T-helper 1 cell treated with Interleukin-12 subunit alpha and Interleukin-12 subunit beta and Interleukin-4 antibody, amounts not matched to agents 30 μg/mL and 1 μg/mL, for 36 hours (primary cell): Measurements from ENCODE around the gene DMRT3.
A peak's percentile ranks its signal among the peaks of the same experiment; 100 is the strongest.

Source experiments
- H3K27ac Mint-ChIP-seq: one replicate; pipeline ENCODE4 v1.8.0; 2021; ENCODE audit warnings: mild to moderate bottlenecking, mixed read lengths
- H3K27me3 Mint-ChIP-seq: one replicate; pipeline ENCODE4 v1.8.0; 2021; ENCODE audit warnings: low read depth, mixed read lengths
- H3K36me3 Mint-ChIP-seq: one replicate; pipeline ENCODE4 v1.8.0; 2021; ENCODE audit warnings: low read depth, mixed read lengths
- H3K4me1 Mint-ChIP-seq: one replicate; pipeline ENCODE4 v1.8.0; 2021; ENCODE audit warnings: low read depth, mixed read lengths
- H3K4me3 Mint-ChIP-seq: one replicate; pipeline ENCODE4 v1.8.0; 2021; ENCODE audit warnings: mild to moderate bottlenecking, moderate library complexity, mixed read lengths
- H3K9me3 Mint-ChIP-seq: one replicate; pipeline ENCODE4 v1.8.0; 2021; ENCODE audit warnings: mixed read lengths

DMRT3 gene

DNA sequence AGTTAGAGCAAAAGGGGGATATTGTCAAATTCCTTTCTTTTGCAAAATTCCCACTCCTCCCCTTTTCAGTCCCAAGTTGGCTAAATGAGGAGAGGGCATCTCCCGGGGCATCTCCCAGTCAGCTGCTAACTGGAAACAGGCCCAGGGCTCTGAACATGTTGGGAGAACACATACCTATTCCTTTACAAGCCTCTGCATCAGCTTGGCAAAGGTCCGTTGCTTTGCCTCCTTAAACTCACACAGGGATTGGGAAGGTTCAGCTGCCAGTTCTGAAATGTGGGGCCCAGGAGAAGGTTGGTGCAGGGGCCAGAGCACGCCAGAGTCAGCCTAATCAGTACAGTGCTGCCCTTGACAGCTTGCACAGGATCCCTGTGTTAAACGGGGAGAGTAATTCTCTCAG, 11.0 kb upstream of the DMRT3 start:
- H3K36me3 Mint-ChIP-seq = no peaks in the 10 kb centered on the region
- peaks cover 87% of the 10 kb centered on the region for H3K27me3 Mint-ChIP-seq
- H3K4me1 Mint-ChIP-seq = no peaks in the 10 kb centered on the region
- H3K4me3 Mint-ChIP-seq = no peak overlapping the region
- no peaks in the 10 kb centered on the region for H3K9me3 Mint-ChIP-seq
- H3K27ac Mint-ChIP-seq = no peak overlapping the region

DNA sequence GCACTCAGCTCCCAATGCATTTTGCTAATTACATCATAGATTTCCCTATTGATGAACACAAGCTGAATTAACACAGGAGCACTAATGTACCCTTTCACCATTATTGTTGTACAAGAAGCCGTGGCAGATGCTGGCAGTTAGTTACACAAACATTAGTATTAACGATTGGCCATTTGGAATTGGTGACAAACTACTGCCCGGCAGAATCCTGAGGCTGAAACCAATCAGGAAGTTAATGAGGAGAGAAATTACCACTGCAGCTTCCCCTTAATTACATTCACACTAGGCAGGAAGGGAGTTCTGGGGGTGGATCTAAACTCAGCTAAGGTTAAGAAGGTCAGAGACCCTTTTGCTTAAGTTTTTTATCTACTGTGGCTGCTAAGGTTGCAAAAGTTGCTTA, 9.6 kb upstream of the DMRT3 start:
- Mint-ChIP-seq H3K4me3 (no peak overlapping the region), H3K27me3 (peaks cover 86% of the 10 kb centered on the region), H3K27ac (no peak overlapping the region), H3K4me1 (no peaks in the 10 kb centered on the region), H3K9me3 (no peaks in the 10 kb centered on the region), H3K36me3 (no peaks in the 10 kb centered on the region)

DNA sequence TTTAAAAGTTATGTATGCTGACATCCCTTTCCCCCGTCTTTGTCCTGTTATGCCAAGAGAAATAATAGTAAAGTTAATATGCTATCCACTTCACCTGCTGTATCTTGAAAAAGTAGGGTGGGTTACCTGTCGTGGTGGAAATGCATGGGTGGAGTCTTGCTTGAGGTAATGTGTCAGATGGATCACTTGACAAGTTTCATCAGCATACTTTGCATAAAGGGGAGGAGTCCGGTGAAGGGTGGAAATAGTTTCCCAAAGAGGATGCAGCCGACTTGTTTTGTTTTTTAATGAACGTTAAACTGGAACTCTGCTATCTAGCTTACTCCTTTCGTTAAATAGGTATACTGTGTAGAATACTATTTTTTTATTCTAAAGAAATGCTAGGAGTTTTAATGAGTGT, 9.0 kb upstream of the DMRT3 start:
- no peak overlapping the region for H3K27ac Mint-ChIP-seq
- H3K27me3 Mint-ChIP-seq = peaks cover 85% of the 10 kb centered on the region
- no peaks in the 10 kb centered on the region for H3K9me3 Mint-ChIP-seq
- no peaks in the 10 kb centered on the region for H3K4me1 Mint-ChIP-seq
- no peak overlapping the region for H3K4me3 Mint-ChIP-seq
- H3K36me3 Mint-ChIP-seq = no peaks in the 10 kb centered on the region

- Mint-ChIP-seq H3K27me3 (peaks cover 86% of the 10 kb centered on the region), H3K27ac (no peak overlapping the region)
These were observed 8.4 kb upstream of the DMRT3 start for GRCh38 chr9:967903-968641.

DNA sequence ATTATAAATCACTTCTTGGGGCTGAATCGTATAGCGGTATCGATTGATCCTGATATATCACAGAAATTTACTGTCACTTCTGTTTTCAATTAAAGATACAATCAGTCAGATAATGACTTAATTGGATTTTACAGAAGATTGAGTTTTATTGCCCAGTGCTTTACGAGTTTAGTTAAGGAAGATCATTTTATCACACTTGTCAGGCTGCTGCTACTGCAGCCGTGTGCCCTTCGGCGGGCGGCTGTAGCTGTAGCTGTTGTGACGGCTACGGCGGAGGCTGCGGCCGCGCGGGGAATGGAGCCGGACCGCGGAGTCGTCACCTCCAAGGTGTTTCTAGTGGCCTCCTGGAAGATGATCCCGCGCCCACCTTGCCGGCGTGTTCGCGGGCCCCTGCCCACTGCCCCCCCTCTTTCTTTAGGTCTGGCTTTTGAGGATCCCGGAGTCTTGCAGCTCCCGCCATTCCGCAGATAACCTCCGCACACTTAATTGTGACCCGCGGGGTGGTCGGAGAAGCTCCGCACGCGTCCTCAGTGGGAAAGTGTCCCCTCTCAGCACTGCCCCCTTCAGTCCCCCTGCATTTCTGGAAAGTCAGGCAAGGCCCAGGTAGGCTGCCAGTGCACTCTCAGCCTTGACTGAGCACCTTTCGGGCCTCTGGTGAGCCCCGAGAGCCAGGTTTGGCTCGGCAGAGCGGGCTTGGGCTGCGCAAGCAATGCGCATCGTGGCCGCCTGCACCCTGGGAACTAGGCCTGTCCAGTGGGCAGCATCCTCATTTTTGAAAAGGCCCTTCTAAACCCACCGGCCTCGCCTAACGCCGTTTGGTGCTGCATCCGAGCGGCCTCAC, 6.9 kb upstream of the DMRT3 start:
- peak overlapping the region; percentile 50 for H3K27ac Mint-ChIP-seq
- no peaks in the 10 kb centered on the region for H3K4me1 Mint-ChIP-seq
- peaks cover 91% of the 10 kb centered on the region for H3K27me3 Mint-ChIP-seq
- no peaks in the 10 kb centered on the region for H3K9me3 Mint-ChIP-seq
- no peak overlapping the region for H3K4me3 Mint-ChIP-seq
- no peaks in the 10 kb centered on the region for H3K36me3 Mint-ChIP-seq

More at GRCh38 chr9:967903-968641, 8.4 kb upstream of the DMRT3 start:
- no peak overlapping the region for H3K4me3 Mint-ChIP-seq
- H3K4me1 Mint-ChIP-seq = no peaks in the 10 kb centered on the region
- no peaks in the 10 kb centered on the region for H3K9me3 Mint-ChIP-seq
- H3K36me3 Mint-ChIP-seq = no peaks in the 10 kb centered on the region

DNA sequence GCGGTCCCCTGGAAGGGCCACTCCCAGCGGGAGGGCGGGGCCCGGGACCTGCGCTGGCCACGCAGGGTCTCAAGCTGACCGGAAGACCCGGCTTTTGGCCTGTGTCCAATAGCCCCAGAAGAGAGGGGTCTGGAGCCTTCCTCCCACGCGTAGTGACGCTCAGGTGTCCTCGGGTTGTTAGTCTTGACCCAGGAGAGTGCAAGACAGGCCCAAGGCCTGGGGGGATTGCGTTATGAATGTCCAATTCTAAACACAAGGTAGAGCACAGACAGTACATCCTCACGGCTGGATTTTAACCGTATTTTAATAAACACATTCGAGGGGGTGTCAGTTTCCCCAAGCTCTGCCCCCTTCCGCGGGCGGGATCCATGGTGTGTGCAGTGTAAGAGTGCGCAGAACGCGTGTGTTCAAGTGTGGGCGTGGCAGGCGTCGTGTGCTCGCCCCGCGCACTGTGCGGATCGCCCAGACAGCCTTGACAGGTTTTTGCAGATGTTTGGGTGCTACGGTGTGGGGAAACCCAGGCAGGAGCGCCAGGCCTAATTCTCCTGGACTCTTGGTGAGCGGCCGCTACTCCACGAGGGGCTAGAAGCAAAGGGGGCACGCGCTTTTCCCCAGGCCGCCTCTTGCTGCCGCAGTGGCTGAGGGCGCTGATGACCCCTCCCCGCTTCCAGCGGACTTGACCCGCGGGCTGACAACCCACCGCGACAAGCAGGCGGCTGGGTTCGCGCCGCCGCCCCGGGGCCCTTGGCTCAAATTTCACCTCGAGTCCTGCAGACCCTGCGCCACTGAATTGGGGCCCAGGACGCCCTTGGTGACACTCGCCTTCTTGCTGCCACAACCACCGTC, 6.1 kb upstream of the DMRT3 start:
- peaks cover 93% of the 10 kb centered on the region for H3K27me3 Mint-ChIP-seq
- peak overlapping the region; percentile 68 for H3K27ac Mint-ChIP-seq
- H3K4me1 Mint-ChIP-seq = no peaks in the 10 kb centered on the region
- H3K36me3 Mint-ChIP-seq = no peaks in the 10 kb centered on the region
- H3K4me3 Mint-ChIP-seq = no peak overlapping the region
- no peaks in the 10 kb centered on the region for H3K9me3 Mint-ChIP-seq

DNA sequence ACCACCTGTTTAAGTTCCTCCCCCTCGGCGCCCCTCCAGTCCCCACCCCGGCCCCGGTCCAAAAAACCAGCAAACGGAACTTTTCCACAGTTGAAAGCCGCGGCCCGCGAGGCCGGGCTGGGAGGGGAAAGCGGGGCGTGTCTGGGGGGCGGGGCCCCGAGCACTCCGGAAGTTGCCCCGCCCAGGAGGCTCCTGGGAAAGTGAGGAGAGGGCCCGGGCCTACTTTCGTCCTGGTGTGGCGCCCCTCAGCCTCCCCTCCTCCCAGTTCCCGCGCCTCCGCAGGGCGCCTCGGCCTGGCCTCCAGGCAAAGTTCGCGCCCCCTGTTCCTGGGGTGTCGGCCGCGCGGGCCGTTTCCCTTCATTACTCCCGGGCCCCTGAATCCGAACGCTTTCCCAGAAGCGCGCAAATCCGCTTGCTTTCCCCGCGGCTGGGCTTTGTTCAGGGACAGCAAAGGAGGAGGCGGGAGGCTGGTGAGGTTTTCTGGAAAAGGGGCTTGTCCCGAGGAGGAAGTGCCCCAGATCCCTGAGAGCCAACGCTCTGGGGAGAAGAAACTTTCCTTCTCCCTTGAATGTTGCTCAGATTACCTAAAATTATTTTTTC, 4.5 kb upstream of the DMRT3 start:
- H3K4me1 Mint-ChIP-seq = no peaks in the 10 kb centered on the region
- no peak overlapping the region for H3K27ac Mint-ChIP-seq
- peaks cover 87% of the 10 kb centered on the region for H3K27me3 Mint-ChIP-seq
- no peaks in the 10 kb centered on the region for H3K9me3 Mint-ChIP-seq
- no peaks in the 10 kb centered on the region for H3K36me3 Mint-ChIP-seq
- no peak overlapping the region for H3K4me3 Mint-ChIP-seq

DNA sequence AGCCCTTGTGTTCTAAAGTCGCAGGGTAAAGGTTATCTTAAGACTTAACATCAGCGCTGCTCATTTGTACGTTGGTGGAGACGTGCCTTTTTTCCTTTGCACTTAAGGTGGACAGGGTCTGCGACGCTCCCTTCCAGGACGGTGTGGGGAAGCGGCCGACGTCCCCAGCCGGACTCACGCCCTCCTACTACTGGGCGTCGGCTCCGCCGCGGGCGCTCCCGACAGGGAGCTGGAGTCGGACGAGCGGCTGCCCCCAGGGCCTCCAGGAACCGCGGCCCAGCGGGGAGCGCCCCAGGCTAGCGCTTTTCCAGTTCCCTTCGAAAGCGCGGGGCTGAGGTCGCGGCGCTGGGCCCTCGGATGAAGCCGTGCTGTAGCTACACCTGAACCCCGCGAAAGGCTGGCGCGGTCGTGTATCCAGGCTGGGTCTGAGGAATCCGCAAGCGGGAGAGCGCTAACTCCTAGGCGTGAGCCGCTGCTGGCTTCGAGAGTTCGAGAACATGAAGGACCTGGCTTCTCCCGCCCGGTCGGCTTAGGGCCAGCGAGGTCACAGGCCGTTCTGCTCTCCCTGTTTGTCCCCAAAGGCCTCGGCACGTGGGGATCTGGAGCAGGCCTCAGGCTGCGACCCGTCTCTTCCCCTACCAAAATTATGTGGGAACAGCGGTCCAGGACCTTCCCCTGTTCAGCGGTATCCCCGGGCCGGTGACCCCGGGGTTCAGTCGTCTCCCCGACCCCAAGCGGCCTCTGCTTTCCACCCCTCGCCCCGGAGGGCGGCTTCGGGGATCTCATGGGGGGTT, 3.8 kb upstream of the DMRT3 start:
- Mint-ChIP-seq H3K9me3 (no peaks in the 10 kb centered on the region), H3K4me1 (no peaks in the 10 kb centered on the region), H3K4me3 (no peak overlapping the region), H3K27ac (no peak overlapping the region), H3K36me3 (no peaks in the 10 kb centered on the region), H3K27me3 (peaks cover 85% of the 10 kb centered on the region)

GRCh38 chr9:973295-973834, 3.1 kb upstream of the DMRT3 start:
- H3K9me3 Mint-ChIP-seq = no peaks in the 10 kb centered on the region
- no peak overlapping the region for H3K4me3 Mint-ChIP-seq
- peaks cover 85% of the 10 kb centered on the region for H3K27me3 Mint-ChIP-seq
- H3K36me3 Mint-ChIP-seq = no peaks in the 10 kb centered on the region
- H3K27ac Mint-ChIP-seq = no peak overlapping the region
- no peaks in the 10 kb centered on the region for H3K4me1 Mint-ChIP-seq

DNA sequence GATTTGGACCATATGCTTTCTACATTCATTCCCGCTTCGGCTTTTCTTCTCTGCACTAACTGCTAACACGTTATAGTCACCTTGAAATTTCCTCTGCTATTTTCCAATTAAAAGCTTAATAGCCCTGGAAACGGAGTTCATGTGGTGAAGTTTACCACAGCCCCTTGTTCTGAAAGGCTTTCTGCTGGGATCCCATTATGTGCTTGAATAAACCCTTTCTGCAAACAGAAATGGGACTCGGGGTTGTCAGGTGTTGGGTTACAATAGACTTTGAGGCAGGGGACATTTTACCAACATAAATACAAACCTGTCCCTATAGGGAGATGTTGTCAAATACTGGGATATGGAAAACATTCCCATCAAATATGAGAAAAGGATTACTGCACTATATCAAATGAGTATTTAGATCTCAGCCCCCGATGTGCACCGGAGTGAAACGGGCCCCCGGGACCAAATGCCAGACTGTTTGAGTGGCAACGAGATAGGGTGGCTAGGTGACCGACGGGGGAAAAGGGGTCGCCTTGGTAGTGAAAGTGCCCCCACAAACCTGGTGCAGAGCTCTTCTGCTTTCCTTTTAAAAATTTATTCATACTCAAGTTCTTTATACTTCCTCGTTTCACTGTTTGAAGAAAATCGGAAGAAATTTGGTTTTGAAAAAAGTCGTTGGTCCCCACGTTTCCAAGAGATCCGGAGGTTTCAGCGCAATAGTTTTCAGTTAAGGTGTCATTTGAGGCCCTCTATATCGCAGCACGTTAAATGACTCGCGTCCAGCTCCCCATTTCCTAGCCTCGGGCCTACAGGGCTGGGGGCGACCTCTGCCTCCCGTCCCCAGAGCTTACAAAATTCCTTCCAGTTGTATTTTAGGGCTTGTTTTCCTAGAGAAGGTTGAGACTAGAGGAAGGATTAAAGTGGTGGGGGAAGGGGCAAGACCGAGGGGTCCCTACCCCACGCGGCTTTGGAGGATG, 2.1 kb upstream of the DMRT3 start:
- no peaks in the 10 kb centered on the region for H3K4me1 Mint-ChIP-seq
- H3K36me3 Mint-ChIP-seq = no peaks in the 10 kb centered on the region
- no peak overlapping the region for H3K27ac Mint-ChIP-seq
- H3K4me3 Mint-ChIP-seq = no peak overlapping the region
- H3K9me3 Mint-ChIP-seq = no peaks in the 10 kb centered on the region
- peaks cover 85% of the 10 kb centered on the region for H3K27me3 Mint-ChIP-seq

- Mint-ChIP-seq H3K27ac (peak overlapping the region; percentile 70), H3K27me3 (peaks cover 85% of the 10 kb centered on the region), H3K4me1 (no peaks in the 10 kb centered on the region), H3K36me3 (no peaks in the 10 kb centered on the region), H3K9me3 (no peaks in the 10 kb centered on the region), H3K4me3 (no peak overlapping the region)
These were observed 1.3 kb upstream of the DMRT3 start for GRCh38 chr9:974996-975739.

DNA sequence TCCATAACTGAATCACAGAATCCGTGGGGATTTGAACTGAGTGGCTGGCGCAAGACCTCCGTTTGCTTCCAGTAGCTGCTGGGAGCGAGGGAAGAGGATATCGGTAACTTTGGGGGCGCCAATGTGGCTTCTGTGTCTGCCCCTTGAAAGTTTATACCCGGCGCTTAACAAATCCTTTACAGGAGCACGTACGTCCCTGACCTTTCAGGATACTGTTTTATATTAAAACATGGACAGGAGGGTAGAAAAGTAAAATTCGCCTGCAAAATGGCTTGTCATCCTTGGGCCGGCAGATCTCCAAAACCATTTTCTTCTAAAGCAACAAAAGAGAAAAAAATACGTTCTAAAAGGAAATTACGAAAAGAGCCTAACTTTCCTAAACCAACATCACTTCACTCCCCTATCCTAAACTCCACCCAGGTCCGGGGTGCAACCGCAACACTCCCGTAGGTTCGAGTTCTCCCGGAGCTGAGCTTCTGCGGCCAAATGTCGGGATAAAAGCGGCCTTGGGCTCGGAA, 656 bp upstream of the DMRT3 start:
- H3K4me1 Mint-ChIP-seq = no peaks in the 10 kb centered on the region
- no peaks in the 10 kb centered on the region for H3K9me3 Mint-ChIP-seq
- peaks cover 3% of the 10 kb centered on the region for H3K36me3 Mint-ChIP-seq
- H3K4me3 Mint-ChIP-seq = no peak overlapping the region
- H3K27ac Mint-ChIP-seq = peak overlapping the region; percentile 70
- H3K27me3 Mint-ChIP-seq = peaks cover 85% of the 10 kb centered on the region
